MG63 (cell line): ENCODE results near the gene OR8S1. TPM values are rescaled to one million over a fixed set of nuclear protein-coding genes. Genes with fewer than 3 reads are reported as not detected.
"Not testable (repeated sequence)": the region's sequence is repeated elsewhere in the genome, so short reads cannot be mapped to it uniquely, and the experiment has no call there.

ENCODE experiments used
- DNase-seq: peaks from one replicate; pipeline ENCODE4 v3.0.0-alpha.2; 2020
- H3K27me3 ChIP-seq: fragments of 250-450 bp; sonication (Bioruptor Pico); 2 replicates; pipeline ENCODE4 v1.5.1; 2020; ENCODE audit warnings: mild to moderate bottlenecking, moderate library complexity
- H3K36me3 ChIP-seq: fragments of 250-450 bp; sonication (Bioruptor Pico); 2 replicates; pipeline ENCODE4 v1.5.1; 2020; ENCODE audit warnings: mild to moderate bottlenecking, moderate library complexity
- H3K4me3 ChIP-seq: fragments of 250-450 bp; sonication (Bioruptor Pico); 2 replicates; pipeline ENCODE4 v1.5.1; 2020; ENCODE audit warnings: mild to moderate bottlenecking, moderate library complexity
- H3K9me3 ChIP-seq: fragments of 250-450 bp; sonication (Bioruptor Pico); 2 replicates; pipeline ENCODE4 v1.5.1; 2020; ENCODE audit warnings: mild to moderate bottlenecking, moderate library complexity
- total RNA-seq: library from RNA; depleted of rRNA; stranded (reverse); fragments of >200 nt; shearing (Covaris generic); gene quantifications from 2 replicates; pipeline ENCODE4 v1.2.3, GENCODE V29; 2014; ENCODE audit warnings: low replicate concordance; rRNA removed

The OR8S1 gene, protein sequence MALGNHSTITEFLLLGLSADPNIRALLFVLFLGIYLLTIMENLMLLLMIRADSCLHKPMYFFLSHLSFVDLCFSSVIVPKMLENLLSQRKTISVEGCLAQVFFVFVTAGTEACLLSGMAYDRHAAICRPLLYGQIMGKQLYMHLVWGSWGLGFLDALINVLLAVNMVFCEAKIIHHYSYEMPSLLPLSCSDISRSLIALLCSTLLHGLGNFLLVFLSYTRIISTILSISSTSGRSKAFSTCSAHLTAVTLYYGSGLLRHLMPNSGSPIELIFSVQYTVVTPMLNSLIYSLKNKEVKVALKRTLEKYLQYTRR
- total RNA-seq = not detected in 2 replicates

DNA sequence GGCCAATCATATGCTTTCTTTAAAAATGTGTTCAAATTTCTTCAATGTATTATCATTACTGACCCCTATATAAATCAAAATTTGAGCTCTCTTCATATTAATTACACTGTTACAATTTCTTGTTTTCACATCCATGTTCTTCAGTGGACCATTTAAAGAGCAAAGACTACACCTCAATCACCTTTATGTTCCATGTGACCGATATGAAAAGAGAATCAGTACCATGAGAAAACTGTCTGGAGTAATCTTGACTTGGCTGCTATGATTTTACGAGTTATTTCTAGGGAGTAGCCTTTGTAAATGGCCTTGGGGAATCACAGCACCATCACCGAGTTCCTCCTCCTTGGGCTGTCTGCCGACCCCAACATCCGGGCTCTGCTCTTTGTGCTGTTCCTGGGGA, at the start of gene OR8S1:
TSS of gene OR8S1 (plus strand) at position 301 of the 400 bp plus-strand sequence. CDS start at position 301, 0 bp downstream.
- Histone ChIP-seq H3K9me3 (no peaks in the 10 kb centered on the region), H3K27me3 (peaks cover 10% of the 10 kb centered on the region), H3K36me3 (no peaks in the 10 kb centered on the region), H3K4me3 (no peak within 1 kb of the TSS)
- DNase-seq = no peak

DNA sequence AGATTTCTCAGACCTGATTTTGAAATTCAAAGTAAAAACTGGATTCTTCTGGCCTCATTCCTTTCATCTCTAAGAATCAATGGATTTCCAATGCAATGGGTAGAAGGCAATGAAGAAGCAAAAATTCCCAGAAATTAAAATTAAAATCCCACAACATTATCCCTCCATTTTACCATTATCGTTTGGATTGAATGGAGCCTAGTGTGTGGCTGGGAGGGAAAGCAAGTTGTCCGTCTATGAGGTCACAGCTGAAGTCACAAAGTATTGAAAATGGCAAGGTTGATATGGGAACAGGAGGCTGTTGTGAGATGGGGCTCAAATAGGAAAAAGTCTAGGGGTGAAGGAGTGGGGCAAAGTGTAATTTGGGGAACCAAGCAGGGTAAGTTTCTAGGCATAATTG, 43.2 kb upstream of the OR8S1 start, which contains the start of gene C12orf54:
TSS of gene C12orf54 (plus strand) at position 301 of the 400 bp plus-strand sequence. CDS start 799 bp downstream, outside the sequence.
- H3K9me3 ChIP-seq = no peaks in the 10 kb centered on the region
- DNase-seq = no peak
- H3K36me3 ChIP-seq = no peaks in the 10 kb centered on the region
- no peak within 1 kb of the TSS for H3K4me3 ChIP-seq
- peaks cover 2% of the 10 kb centered on the region for H3K27me3 ChIP-seq

DNA sequence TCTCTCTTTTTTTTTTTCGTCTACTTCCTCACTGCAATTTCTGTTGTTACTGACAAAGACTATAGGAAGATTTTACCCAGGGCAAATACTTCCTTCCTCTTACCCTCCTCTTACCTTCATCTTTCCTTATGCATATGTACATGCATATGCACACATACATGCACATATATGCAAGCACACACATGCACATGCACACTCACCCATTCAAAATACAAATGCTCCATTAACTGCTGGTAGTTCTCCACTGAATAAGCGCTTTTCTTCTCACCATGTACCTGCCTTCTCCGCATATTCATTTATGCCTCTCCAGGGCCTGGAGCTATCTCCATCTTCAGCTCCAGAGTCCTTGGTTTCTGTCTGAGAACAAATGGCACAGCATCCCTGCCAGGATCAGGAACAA, 42.5 kb upstream of the OR8S1 start:
- Histone ChIP-seq H3K4me3 (no peak overlapping the region), H3K27me3 (peaks cover 7% of the 10 kb centered on the region), H3K9me3 (no peaks in the 10 kb centered on the region), H3K36me3 (no peaks in the 10 kb centered on the region)
- DNase-seq = no peak

DNA sequence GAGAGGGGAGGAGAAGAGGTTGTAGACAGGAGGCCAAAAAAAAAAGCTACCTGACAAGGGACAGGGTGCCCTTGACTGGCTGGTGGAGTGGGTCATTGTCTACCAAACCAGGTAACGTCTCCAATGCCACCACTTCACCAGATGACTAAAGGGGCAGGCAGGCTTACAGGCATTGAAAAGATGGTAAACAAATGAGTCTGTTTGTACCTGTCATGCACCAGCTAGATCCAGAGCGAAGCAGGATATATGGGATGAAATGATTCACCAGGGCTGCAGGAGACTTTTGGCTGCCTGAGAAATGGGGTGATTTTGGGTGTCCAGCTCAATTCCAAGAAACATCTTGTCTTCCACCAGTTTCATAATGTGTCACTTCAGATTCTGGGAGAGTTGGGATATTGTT, 39.2 kb upstream of the OR8S1 start:
- no peak for DNase-seq
- H3K27me3 ChIP-seq = peaks cover 9% of the 10 kb centered on the region
- H3K4me3 ChIP-seq = no peak overlapping the region
- no peaks in the 10 kb centered on the region for H3K36me3 ChIP-seq
- H3K9me3 ChIP-seq = no peaks in the 10 kb centered on the region

DNA sequence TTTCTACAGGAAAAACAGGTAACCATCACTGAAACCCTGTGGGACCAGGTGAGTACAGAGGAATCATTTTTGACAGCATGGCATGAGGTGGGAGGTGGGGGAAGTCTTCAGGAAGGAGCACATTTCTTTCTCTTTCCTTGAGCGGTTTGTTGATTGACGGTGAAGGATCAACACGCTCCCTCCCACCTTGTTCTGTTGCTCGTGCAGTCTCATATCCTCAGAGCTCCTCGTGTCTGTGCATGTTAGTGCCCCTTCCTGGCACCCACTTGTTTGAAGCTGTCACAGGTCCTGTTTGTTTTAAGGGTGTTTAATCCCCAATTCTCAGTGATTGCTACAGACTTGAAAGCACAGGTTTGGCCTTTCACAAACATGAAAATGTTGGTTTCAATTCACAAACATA, 38.8 kb upstream of the OR8S1 start:
- Histone ChIP-seq H3K36me3 (no peaks in the 10 kb centered on the region), H3K9me3 (no peaks in the 10 kb centered on the region), H3K27me3 (peaks cover 9% of the 10 kb centered on the region), H3K4me3 (no peak overlapping the region)
- no peak for DNase-seq

DNA sequence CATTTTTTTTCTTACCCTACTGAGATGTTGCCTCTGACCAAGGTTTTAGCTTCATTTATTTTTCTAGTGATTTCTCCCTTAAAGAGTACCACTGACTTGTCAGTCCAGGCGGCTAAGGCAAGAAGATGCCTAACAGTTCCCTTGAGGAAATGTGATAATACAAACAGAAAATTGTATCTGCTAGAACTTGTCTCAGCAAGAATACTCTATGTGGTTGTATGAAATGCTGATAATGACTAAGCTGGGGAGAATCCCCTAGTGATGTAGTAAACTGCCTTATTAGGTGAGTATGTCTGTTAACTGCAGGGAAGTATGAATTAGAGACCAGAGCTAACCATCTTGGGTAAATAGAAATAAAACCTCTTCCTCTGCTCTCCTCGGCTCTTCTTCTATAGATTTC, 36.4 kb upstream of the OR8S1 start:
- no peak for DNase-seq
- Histone ChIP-seq H3K4me3 (no peak overlapping the region), H3K9me3 (no peaks in the 10 kb centered on the region), H3K36me3 (no peaks in the 10 kb centered on the region), H3K27me3 (peaks cover 9% of the 10 kb centered on the region)

DNA sequence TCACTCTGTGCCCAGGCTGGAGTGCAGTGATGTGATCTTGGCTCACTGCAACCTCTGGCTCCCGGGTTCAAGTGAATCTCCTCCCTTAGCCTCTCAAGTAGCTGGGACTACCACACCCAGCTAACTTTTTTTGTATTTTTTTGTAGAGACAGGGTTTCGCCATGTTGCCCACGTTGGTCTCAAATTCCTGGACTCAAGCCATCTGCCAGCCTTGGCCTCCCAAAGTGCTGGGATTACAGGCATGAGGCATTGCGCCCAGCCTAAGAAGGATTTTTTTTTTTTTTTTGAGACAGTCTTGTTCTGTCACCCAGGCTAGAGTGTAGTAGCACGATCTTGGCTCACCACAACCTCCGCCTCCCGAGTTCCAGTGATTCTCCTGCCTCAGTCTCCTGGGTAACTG, 36.0 kb upstream of the OR8S1 start:
- not testable (repeated sequence) for H3K4me3 ChIP-seq, H3K27me3 ChIP-seq, H3K9me3 ChIP-seq, H3K36me3 ChIP-seq, DNase-seq

DNA sequence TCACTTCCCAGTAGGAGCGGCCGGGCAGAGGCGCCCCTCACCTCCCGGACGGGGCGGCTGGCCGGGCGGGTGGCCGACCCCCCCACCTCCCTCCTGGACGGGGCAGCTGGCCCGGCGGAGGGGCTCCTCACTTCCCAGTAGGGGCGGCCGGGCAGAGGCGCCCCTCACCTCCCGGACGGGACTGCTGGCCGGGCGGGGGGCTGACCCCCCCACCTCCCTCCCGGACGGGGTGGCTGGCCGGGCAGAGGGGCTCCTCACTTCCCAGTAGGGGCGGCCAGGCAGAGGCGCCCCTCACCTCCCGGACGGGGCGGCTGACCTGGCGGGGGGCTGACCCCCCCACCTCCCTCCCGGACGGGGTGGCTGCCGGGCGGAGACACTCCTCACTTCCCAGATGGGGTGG, 25.2 kb upstream of the OR8S1 start:
- not testable (repeated sequence) for H3K36me3 ChIP-seq

DNA sequence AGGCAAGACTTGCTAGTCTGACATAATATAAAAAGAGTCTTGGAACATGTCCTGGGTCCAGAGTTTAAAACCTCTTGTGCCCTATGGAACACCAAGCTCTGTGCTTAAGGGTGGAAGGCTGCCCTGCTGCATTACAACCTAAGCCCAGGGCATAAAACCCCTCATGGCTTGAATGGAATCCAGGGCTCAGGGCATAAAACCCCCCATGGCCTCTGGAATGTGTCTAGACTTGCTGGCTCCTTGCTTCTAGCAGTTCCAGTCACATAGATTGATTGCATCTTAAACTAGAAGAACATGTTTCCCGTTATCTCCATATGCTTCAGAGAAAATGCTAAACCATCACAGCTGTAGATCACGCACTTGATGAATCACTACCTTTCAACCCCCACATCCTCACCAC, 18.6 kb upstream of the OR8S1 start:
- H3K4me3 ChIP-seq, DNase-seq, H3K9me3 ChIP-seq, H3K36me3 ChIP-seq: not testable (repeated sequence)
- peaks cover 15% of the 10 kb centered on the region; the same call in 1 of the 2 replicates for H3K27me3 ChIP-seq

More for the DNA sequence above, 25.2 kb upstream of the OR8S1 start:
- not testable (repeated sequence) for H3K9me3 ChIP-seq, H3K27me3 ChIP-seq, DNase-seq, H3K4me3 ChIP-seq

DNA sequence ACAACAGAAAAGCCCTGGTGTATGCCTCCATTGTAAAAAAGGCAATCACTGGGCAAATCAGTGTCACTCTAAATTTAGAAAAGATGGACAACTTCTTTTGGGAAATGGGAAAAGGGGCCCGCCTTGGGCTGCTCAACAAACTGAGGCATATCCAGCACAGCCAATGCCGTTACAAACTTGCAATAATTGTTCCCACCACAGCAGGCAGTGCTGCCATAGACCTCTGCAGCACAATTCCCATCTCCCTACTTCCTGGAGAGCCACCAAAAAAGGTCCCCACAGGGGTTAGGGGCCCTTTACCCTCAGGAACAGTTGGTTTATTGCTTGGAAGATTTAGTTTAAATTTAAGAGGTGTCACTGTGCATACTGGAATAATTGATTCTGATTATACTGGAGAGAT, 16.4 kb upstream of the OR8S1 start:
- DNase-seq = no peak
- H3K9me3 ChIP-seq = no peaks in the 10 kb centered on the region
- no peak overlapping the region for H3K4me3 ChIP-seq
- peaks cover 22% of the 10 kb centered on the region for H3K27me3 ChIP-seq
- no peaks in the 10 kb centered on the region for H3K36me3 ChIP-seq

DNA sequence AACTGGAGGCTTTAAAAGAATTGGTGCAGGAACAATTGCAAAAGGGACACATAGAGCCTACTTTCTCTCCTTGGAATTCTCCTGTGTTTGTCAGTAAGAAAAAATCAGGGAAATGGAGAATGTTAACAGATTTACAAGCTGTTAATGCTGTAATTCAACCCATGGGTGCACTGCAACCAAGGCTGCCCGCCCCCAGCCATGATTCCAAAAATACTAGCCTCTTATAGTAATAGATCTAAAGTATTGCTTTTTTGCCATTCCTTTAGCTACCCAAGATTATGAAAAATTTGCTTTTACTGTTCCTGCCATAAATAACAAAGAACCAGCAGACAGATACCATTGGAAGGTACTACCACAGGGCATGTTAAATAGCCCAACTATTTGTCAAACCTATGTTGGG, 15.3 kb upstream of the OR8S1 start:
- DNase-seq = no peak
- no peaks in the 10 kb centered on the region for H3K36me3 ChIP-seq
- no peak overlapping the region for H3K4me3 ChIP-seq
- H3K27me3 ChIP-seq = peaks cover 28% of the 10 kb centered on the region
- no peaks in the 10 kb centered on the region for H3K9me3 ChIP-seq

DNA sequence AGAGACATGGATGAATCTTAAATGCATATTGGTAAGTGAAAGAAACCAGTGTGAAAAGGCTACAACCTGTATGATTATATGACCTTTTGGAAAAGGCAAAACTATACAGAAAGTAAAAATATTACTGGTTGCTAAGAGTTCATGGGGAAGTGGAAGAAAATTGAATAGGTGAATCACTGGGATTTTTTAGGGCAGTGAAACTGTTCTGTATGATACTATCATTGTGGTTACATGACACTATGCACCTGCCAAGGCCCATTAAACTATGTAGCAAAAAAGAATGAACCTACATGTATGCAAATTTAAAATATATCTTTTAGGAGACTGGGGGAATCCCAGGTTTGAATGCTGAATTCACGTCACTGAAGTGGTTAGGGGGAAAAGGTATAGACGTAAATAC, 12.6 kb upstream of the OR8S1 start:
- Histone ChIP-seq H3K27me3 (peaks cover 31% of the 10 kb centered on the region), H3K9me3 (no peaks in the 10 kb centered on the region), H3K36me3 (no peaks in the 10 kb centered on the region), H3K4me3 (no peak overlapping the region)
- DNase-seq = no peak

DNA sequence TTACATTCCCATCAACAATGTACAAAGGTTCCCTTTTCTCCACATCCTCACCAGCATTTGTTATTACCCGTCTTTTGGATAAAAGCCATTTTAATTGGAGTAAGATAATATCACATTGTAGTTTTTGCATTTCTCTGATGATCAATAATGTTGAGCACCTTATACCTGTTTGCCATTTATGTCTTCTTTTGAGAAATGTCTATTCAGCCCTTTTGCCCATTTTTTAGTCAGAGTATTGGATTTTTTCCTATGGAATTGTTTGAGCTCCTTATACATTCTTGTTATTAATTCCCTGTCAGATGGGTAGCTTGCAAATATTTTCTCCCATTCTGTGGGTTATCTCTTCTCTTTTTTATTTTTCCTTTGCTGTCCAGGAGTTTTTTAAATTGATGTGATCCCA, 10.7 kb upstream of the OR8S1 start:
- Histone ChIP-seq H3K27me3 (peaks cover 22% of the 10 kb centered on the region), H3K36me3 (no peaks in the 10 kb centered on the region)

DNA sequence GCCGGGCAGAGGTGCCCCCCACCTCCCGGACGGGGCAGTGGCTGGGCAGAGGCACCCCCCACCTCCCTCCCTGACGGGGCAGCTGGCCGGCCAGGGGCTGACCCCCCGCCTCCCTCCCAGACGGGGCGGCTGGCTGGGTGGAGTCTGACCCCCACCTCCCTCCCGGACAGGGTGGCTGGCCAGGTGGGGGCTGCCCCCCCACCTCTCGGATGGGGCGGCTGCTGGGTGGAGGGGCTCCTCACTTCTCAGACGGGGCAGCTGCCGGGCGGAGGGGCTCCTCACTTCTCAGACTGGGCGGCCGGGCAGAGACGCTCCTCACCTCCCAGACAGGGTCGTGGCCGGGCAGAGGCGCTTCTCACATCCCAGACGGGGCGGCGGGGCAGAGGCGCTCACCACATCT, 5.1 kb upstream of the OR8S1 start:
- not testable (repeated sequence) for H3K4me3 ChIP-seq, H3K36me3 ChIP-seq, DNase-seq, H3K9me3 ChIP-seq
- peaks cover 11% of the 10 kb centered on the region; the same call in 1 of the 2 replicates for H3K27me3 ChIP-seq

More for the DNA sequence above, 10.7 kb upstream of the OR8S1 start:
- Histone ChIP-seq H3K9me3 (no peaks in the 10 kb centered on the region), H3K4me3 (no peak overlapping the region)
- DNase-seq = no peak

DNA sequence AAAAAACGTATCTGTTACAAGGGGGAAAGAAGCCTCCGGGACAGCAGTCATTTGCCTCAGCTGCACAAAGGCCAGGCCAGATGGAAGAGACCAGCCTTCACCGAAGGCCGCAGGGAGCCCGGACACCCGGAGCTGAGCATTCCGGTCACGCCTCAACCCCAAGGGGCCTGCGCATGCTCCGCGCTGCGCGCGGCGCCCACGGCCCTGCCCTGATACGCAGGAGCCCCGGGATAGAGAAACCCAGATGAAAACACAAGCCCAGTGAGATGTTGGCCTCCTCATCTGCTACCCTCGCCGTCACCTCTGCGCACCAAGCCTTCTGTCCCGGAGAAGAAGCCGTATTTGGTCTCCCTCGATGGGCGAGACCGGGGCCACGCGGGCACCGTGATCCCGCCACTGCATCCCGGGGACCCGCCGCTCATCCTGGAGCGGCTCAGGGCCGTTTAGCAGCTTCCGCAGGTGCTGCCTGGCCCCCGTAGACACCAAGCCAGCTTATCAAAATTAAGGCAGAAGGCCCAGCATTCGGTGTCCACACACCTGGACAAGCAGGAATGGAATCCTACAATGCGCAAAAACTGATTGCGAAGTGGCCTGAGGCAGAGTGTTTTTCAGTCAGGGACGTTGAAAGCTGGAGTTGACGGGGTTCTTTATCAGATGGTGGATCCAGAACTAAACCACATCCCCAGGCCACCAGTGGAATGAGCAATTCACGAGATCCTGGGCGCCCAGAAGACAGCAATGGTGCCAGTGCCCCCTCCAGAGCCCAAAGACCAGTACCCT, 2.6 kb downstream of the OR8S1 start:
- Histone ChIP-seq H3K27me3 (peaks cover 9% of the 10 kb centered on the region), H3K36me3 (no peaks in the 10 kb centered on the region), H3K9me3 (no peaks in the 10 kb centered on the region), H3K4me3 (no peak overlapping the region)
- no peak for DNase-seq

DNA sequence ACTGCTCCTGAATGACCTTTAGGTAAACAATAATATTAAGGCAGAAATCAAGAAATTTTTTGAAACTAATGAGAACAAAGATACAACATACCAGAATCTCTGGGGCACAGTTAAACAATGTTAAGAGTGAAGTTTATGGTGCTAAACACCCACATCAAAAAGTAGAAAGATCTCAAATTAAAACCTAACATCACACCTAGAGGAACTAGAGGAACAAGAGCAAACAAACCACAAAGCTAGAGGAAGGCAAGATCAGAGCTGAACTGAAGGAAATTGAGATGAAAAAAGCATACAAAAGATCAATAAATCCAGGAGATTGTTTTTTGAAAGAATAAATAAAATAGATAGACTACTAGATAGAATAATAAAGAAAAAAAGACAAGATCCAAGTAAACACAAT, 7.2 kb downstream of the OR8S1 start:
- DNase-seq = no peak
- H3K36me3 ChIP-seq = no peaks in the 10 kb centered on the region
- peaks cover 9% of the 10 kb centered on the region for H3K27me3 ChIP-seq
- H3K9me3 ChIP-seq = no peaks in the 10 kb centered on the region; the same call in 1 of the 2 replicates
- H3K4me3 ChIP-seq = no peak overlapping the region

DNA sequence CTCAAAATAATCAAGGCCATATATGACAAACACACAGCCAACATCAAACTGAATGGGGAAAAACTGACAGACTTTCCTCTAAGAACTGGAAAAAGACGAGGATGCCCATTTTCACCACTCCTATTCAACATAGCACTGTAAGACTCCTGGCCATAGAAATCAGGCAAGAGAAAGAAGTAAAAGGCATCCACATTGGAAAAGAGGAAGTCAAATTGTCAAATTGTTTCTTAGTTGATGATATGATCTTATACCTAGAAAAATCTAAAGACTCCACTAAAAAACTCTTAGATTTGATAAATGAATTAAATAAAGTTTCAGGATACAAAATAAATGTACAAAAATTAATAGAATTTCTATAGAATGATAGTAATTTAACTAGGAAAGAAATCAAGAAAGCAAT, 11.2 kb downstream of the OR8S1 start:
- no peaks in the 10 kb centered on the region for H3K36me3 ChIP-seq
- DNase-seq = no peak
- H3K9me3 ChIP-seq = no peaks in the 10 kb centered on the region; the same call in 1 of the 2 replicates
- peaks cover 1% of the 10 kb centered on the region; the same call in 1 of the 2 replicates for H3K27me3 ChIP-seq
- no peak overlapping the region for H3K4me3 ChIP-seq
